ENCODE results near the gene CSMD2.

CSMD2 gene

GRCh38 chr1:33738976-33739375 lies 426.1 kb downstream of the CSMD2 start:
- no peak overlapping the region for H3K4me3 ChIP-seq (ENCODE audit: control insufficient read depth, low read depth, low read length)
- TF ChIP-seq CTCF (IDR thresholded peaks at IDR 0.05; ENCODE audit: control insufficient read depth, insufficient read depth, low read depth, low read length, missing control alignments) = no peak
- no peak for DNase-seq (ENCODE audit: low read depth)

- no peak for TF ChIP-seq CTCF (IDR thresholded peaks at IDR 0.05; ENCODE audit: control insufficient read depth, insufficient read depth, low read depth, low read length, missing control alignments)
Measured at GRCh38 chr1:33738536-33738935, 426.5 kb downstream of the CSMD2 start.

GRCh38 chr1:33736496-33736895 lies 428.5 kb downstream of the CSMD2 start:
- TF ChIP-seq CTCF (IDR thresholded peaks at IDR 0.05; ENCODE audit: control insufficient read depth, insufficient read depth, low read depth, low read length, missing control alignments) = no peak
- H3K4me3 ChIP-seq (ENCODE audit: control insufficient read depth, low read depth, low read length) = no peak overlapping the region
- no peak for DNase-seq (ENCODE audit: low read depth)

More at GRCh38 chr1:33738536-33738935, 426.5 kb downstream of the CSMD2 start:
- H3K4me3 ChIP-seq (ENCODE audit: control insufficient read depth, low read depth, low read length) = no peak overlapping the region
- DNase-seq (ENCODE audit: low read depth) = no peak

GRCh38 chr1:33735624-33736023 lies 429.4 kb downstream of the CSMD2 start:
- no peak overlapping the region for H3K4me3 ChIP-seq (ENCODE audit: control insufficient read depth, low read depth, low read length)
- peak; percentile 35 for TF ChIP-seq CTCF (IDR thresholded peaks at IDR 0.05; ENCODE audit: control insufficient read depth, insufficient read depth, low read depth, low read length, missing control alignments)
- peak; percentile 18 for DNase-seq (ENCODE audit: low read depth)

- TF ChIP-seq CTCF (IDR thresholded peaks at IDR 0.05; ENCODE audit: control insufficient read depth, insufficient read depth, low read depth, low read length, missing control alignments) = no peak
Measured at GRCh38 chr1:33727310-33727709, 437.7 kb downstream of the CSMD2 start.

GRCh38 chr1:33726274-33726804 lies 438.7 kb downstream of the CSMD2 start:
- no peak for DNase-seq (ENCODE audit: low read depth)
- no peak overlapping the region for H3K4me3 ChIP-seq (ENCODE audit: control insufficient read depth, low read depth, low read length)

More at GRCh38 chr1:33727310-33727709, 437.7 kb downstream of the CSMD2 start:
- DNase-seq (ENCODE audit: low read depth) = no peak
- no peak overlapping the region for H3K4me3 ChIP-seq (ENCODE audit: control insufficient read depth, low read depth, low read length)

More at GRCh38 chr1:33726274-33726804, 438.7 kb downstream of the CSMD2 start:
- no peak for TF ChIP-seq CTCF (IDR thresholded peaks at IDR 0.05; ENCODE audit: control insufficient read depth, insufficient read depth, low read depth, low read length, missing control alignments)
